ENCODE data around the gene TMEM208.

- TF ChIP-seq CTCF (IDR thresholded peaks at IDR 0.05), result no peak
- TF ChIP-seq POLR2AphosphoS5 (IDR thresholded peaks at IDR 0.05), result no peak
These were observed 614 bp downstream of the TMEM208 start for GRCh38 chr16:67227567-67227921.
